Activated CD4-positive, alpha-beta T cell treated with anti-CD3 and anti-CD28 coated beads for 24 hours (primary cell): ENCODE data around the gene RAC2.

Experiments
- DNase-seq, 2 donors: peaks; one replicate each; pipeline ENCODE4 v3.0.0-alpha.2; 2020; ENCODE audit warnings: low read depth in 2 of 2

RAC2 gene

GRCh38 chr22:37187891-37188761 is 55.9 kb downstream of the RAC2 start, which contains the start of gene C1QTNF6:
TSS of gene C1QTNF6 (minus strand) at chr22:37188247. CDS start at chr22:37188213, 34 bp downstream.
- no peak for DNase-seq

GRCh38 chr22:37187552-37187890 is 56.5 kb downstream of the RAC2 start:
- DNase-seq = no peak

GRCh38 chr22:37186997-37187522 is 57.0 kb downstream of the RAC2 start:
- DNase-seq = no peak

GRCh38 chr22:37186228-37186996 is 57.7 kb downstream of the RAC2 start:
- DNase-seq = peak in 1 of 2 donors; percentile 41

- no peak for DNase-seq
Observed at GRCh38 chr22:37185646-37186227, 58.3 kb downstream of the RAC2 start.

GRCh38 chr22:37184816-37185541 is 59.1 kb downstream of the RAC2 start:
- DNase-seq = no peak

- no peak for DNase-seq
Observed at GRCh38 chr22:37184380-37184755, 59.7 kb downstream of the RAC2 start.

GRCh38 chr22:37183432-37184379 is 60.4 kb downstream of the RAC2 start:
- no peak for DNase-seq

GRCh38 chr22:37182949-37183245 is 61.2 kb downstream of the RAC2 start:
- DNase-seq = no peak

GRCh38 chr22:37182101-37182948 is 61.7 kb downstream of the RAC2 start:
- DNase-seq = no peak

- no peak for DNase-seq
Observed at GRCh38 chr22:37181681-37182080, 62.4 kb downstream of the RAC2 start.

- no peak for DNase-seq
Observed at GRCh38 chr22:37180531-37181231, 63.4 kb downstream of the RAC2 start.

GRCh38 chr22:37179622-37180420 is 64.2 kb downstream of the RAC2 start:
- no peak for DNase-seq

- no peak for DNase-seq
Observed at GRCh38 chr22:37179126-37179470, 65.0 kb downstream of the RAC2 start.

GRCh38 chr22:37178350-37179125 is 65.5 kb downstream of the RAC2 start:
- no peak for DNase-seq

- no peak for DNase-seq
Observed at GRCh38 chr22:37177755-37178154, 66.3 kb downstream of the RAC2 start.

- no peak for DNase-seq
Observed at GRCh38 chr22:37177221-37177620, 66.8 kb downstream of the RAC2 start.
